Glutamatergic neuron (in vitro differentiated cells): ENCODE measurements around the gene SRRM4. TPM values are rescaled to one million over a fixed set of nuclear protein-coding genes. Genes with fewer than 3 reads are reported as not detected.
"Not testable (repeated sequence)": the region's sequence is repeated elsewhere in the genome, so short reads cannot be mapped to it uniquely, and the experiment has no call there.

Source experiments
- DNase-seq: peaks from one replicate; pipeline ENCODE4 v3.0.0; 2022
- H3K27ac Mint-ChIP-seq: one replicate; pipeline ENCODE4 v1.8.0; 2020; ENCODE audit warnings: mild to moderate bottlenecking, mixed read lengths, inconsistent platforms; ENCODE audit not compliant: unreplicated experiment
- H3K27me3 Mint-ChIP-seq: one replicate; pipeline ENCODE4 v1.8.0; 2020; ENCODE audit warnings: mild to moderate bottlenecking, moderate library complexity, mixed read lengths, inconsistent platforms; ENCODE audit not compliant: unreplicated experiment
- H3K36me3 Mint-ChIP-seq: one replicate; pipeline ENCODE4 v1.8.0; 2020; ENCODE audit warnings: mild to moderate bottlenecking, mixed read lengths, inconsistent platforms; ENCODE audit not compliant: unreplicated experiment
- H3K4me1 Mint-ChIP-seq: one replicate; pipeline ENCODE4 v1.8.0; 2020; ENCODE audit warnings: mild to moderate bottlenecking, low read depth, mixed read lengths, inconsistent platforms; ENCODE audit not compliant: unreplicated experiment
- H3K4me3 Mint-ChIP-seq: one replicate; pipeline ENCODE4 v1.8.0; 2020; ENCODE audit warnings: mild to moderate bottlenecking, mixed read lengths, inconsistent platforms; ENCODE audit not compliant: unreplicated experiment
- H3K9me3 Mint-ChIP-seq: one replicate; pipeline ENCODE4 v1.8.0; 2020; ENCODE audit warnings: mild to moderate bottlenecking, moderate library complexity, mixed read lengths, inconsistent platforms; ENCODE audit not compliant: unreplicated experiment
- CTCF ChIP-seq: fragments of 200-600 bp; sonication (generic); IDR thresholded peaks from one replicate; pipeline ENCODE4 v1.5.0; 2021; ENCODE audit not compliant: partially characterized antibody, unreplicated experiment
- total RNA-seq: library from RNA; stranded (reverse); fragmentation: NEBNext Ultra II Directional; extraction: Animal tissue kit (Norgen Biotek cat#: 25700); gene quantifications from one replicate; pipeline ENCODE4 v1.2.1, GENCODE V29; 2021; ENCODE audit not compliant: unreplicated experiment

SRRM4 gene
- total RNA-seq, 1 donor from 2014 or later = 183 TPM

GRCh38 chr12:119090865-119091264 is 109.5 kb downstream of the SRRM4 start:
- no peak overlapping the region for H3K4me3 Mint-ChIP-seq
- peaks cover 24% of the 10 kb centered on the region for H3K9me3 Mint-ChIP-seq
- no peak for DNase-seq
- H3K4me1 Mint-ChIP-seq = peaks cover 18% of the 10 kb centered on the region
- H3K36me3 Mint-ChIP-seq = peaks cover 12% of the 10 kb centered on the region
- no peak for TF ChIP-seq CTCF
- no peak overlapping the region for H3K27ac Mint-ChIP-seq
- H3K27me3 Mint-ChIP-seq = peaks cover 7% of the 10 kb centered on the region

DNA sequence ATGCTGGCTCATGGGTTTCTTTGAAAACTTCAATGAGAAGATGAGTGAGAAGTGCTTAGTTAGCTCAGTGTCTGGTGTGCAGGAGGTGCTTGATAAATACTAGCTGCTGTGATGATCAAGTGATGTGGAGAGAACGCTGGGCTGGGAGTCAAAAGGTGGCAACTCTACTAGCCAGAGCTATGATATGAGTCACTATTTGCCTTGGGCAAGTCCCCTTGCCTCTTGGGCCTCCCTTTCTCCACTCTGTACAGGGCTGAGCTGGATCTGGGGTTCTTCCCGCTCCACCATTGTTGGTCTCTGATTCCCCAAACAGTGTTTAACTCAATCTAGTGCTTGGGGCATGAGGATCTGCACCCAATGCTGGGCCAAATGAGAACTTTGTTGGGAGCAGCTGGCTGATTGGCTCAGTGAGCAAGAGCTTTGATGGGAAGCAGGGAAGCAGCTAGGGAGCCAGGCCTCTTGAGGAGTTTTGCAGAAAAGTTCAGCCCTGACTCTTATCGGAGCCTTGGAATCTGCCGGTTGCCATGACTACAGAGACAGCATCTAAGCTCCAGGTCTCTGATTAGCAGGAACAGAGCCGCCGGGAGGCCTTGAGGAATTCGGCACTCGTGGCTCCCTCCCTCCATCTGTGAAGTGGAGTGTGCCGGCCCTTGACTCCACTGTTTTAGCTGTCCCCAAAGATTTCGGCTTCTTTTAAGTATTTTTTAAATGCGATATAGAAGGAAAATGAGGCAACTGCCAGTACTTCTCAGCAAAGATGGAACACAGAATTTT is 115.3 kb downstream of the SRRM4 start:
- DNase-seq = no peak
- no peak for TF ChIP-seq CTCF
- H3K36me3 Mint-ChIP-seq = peaks cover 17% of the 10 kb centered on the region
- no peak overlapping the region for H3K4me3 Mint-ChIP-seq
- H3K27ac Mint-ChIP-seq = no peak overlapping the region
- H3K4me1 Mint-ChIP-seq = peaks cover 28% of the 10 kb centered on the region
- H3K27me3 Mint-ChIP-seq = peaks cover 6% of the 10 kb centered on the region
- H3K9me3 Mint-ChIP-seq = peaks cover 26% of the 10 kb centered on the region

- no peak for DNase-seq
- Mint-ChIP-seq H3K27ac (peak overlapping the region; percentile 80), H3K27me3 (peaks cover 2% of the 10 kb centered on the region), H3K4me1 (peaks cover 24% of the 10 kb centered on the region), H3K9me3 (peaks cover 15% of the 10 kb centered on the region), H3K36me3 (peaks cover 9% of the 10 kb centered on the region), H3K4me3 (peak overlapping the region; percentile 8)
- no peak for TF ChIP-seq CTCF
Observed at GRCh38 chr12:119100933-119101332, 119.6 kb downstream of the SRRM4 start.

GRCh38 chr12:119102274-119102673 is 120.9 kb downstream of the SRRM4 start:
- peaks cover 15% of the 10 kb centered on the region for H3K9me3 Mint-ChIP-seq
- TF ChIP-seq CTCF = no peak
- peaks cover 2% of the 10 kb centered on the region for H3K27me3 Mint-ChIP-seq
- H3K4me3 Mint-ChIP-seq = no peak overlapping the region
- peak overlapping the region; percentile 17 for H3K27ac Mint-ChIP-seq
- H3K36me3 Mint-ChIP-seq = peaks cover 9% of the 10 kb centered on the region
- H3K4me1 Mint-ChIP-seq = peaks cover 20% of the 10 kb centered on the region
- DNase-seq = no peak

- H3K27me3 Mint-ChIP-seq = peaks cover 2% of the 10 kb centered on the region
- H3K27ac Mint-ChIP-seq = peak overlapping the region; percentile 17
- TF ChIP-seq CTCF = no peak
- H3K4me3 Mint-ChIP-seq = no peak overlapping the region
- no peak for DNase-seq
- peaks cover 20% of the 10 kb centered on the region for H3K4me1 Mint-ChIP-seq
- H3K9me3 Mint-ChIP-seq = peaks cover 17% of the 10 kb centered on the region
- H3K36me3 Mint-ChIP-seq = peaks cover 9% of the 10 kb centered on the region
Observed at GRCh38 chr12:119102714-119103113, 121.4 kb downstream of the SRRM4 start.

GRCh38 chr12:119104969-119105368 is 123.6 kb downstream of the SRRM4 start:
- not testable (repeated sequence) for H3K4me3 Mint-ChIP-seq, H3K27ac Mint-ChIP-seq, H3K27me3 Mint-ChIP-seq, DNase-seq
- peaks cover 14% of the 10 kb centered on the region for H3K36me3 Mint-ChIP-seq
- H3K4me1 Mint-ChIP-seq = peaks cover 16% of the 10 kb centered on the region
- H3K9me3 Mint-ChIP-seq = peaks cover 15% of the 10 kb centered on the region
